ENCODE data around the gene TMEM184B.

TMEM184B gene

GRCh38 chr22:38289583-38290082 lies 16.8 kb upstream of the TMEM184B start:
- Mint-ChIP-seq H3K4me3 (no peak overlapping the region), H3K4me1 (peaks cover 18% of the 10 kb centered on the region), H3K36me3 (ENCODE audit: low read depth) (peaks cover 24% of the 10 kb centered on the region), H3K27me3 (ENCODE audit: low read depth, poor library complexity) (no peaks in the 10 kb centered on the region), H3K27ac (peak overlapping the region; percentile 97), H3K9me3 (no peaks in the 10 kb centered on the region)
- TF ChIP-seq CTCF (IDR thresholded peaks at IDR 0.05): no peak
- no peak for DNase-seq

- TF ChIP-seq CTCF (IDR thresholded peaks at IDR 0.05): no peak
- H3K4me1 Mint-ChIP-seq: peaks cover 39% of the 10 kb centered on the region
Measured at GRCh38 chr22:38286915-38287669, 14.3 kb upstream of the TMEM184B start.

DNA sequence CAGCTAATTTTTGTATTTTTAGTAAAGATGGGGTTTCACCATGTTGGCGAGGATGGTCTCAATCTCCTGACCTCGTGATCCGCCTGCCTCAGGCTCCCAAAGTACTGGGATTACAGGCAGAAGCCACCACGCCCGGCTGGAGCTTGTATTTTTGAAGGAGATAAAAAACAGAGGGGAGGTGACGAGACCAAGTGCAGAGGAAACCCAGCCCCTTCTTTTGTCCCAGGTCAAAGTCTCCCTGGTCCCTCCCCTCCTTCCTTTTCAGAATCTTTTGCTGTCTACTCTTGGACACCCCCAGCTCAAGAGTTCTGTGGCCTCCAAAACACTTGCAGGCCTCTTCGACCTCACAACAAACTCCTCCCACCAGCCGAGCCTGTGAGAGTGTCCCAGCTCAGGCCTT lies 12.2 kb upstream of the TMEM184B start:
- H3K9me3 Mint-ChIP-seq: no peaks in the 10 kb centered on the region
- peak overlapping the region; percentile 91 for H3K27ac Mint-ChIP-seq
- peaks cover 39% of the 10 kb centered on the region for H3K4me1 Mint-ChIP-seq
- peaks cover 6% of the 10 kb centered on the region for H3K36me3 Mint-ChIP-seq (ENCODE audit: low read depth)
- no peak overlapping the region for H3K4me3 Mint-ChIP-seq
- no peak for DNase-seq
- TF ChIP-seq CTCF (IDR thresholded peaks at IDR 0.05): no peak
- H3K27me3 Mint-ChIP-seq (ENCODE audit: low read depth, poor library complexity): no peaks in the 10 kb centered on the region

More at GRCh38 chr22:38286915-38287669, 14.3 kb upstream of the TMEM184B start:
- Mint-ChIP-seq H3K4me3 (no peak overlapping the region), H3K27me3 (ENCODE audit: low read depth, poor library complexity) (no peaks in the 10 kb centered on the region), H3K27ac (peak overlapping the region; percentile 96), H3K9me3 (no peaks in the 10 kb centered on the region), H3K36me3 (ENCODE audit: low read depth) (peaks cover 11% of the 10 kb centered on the region)
- DNase-seq: no peak

DNA sequence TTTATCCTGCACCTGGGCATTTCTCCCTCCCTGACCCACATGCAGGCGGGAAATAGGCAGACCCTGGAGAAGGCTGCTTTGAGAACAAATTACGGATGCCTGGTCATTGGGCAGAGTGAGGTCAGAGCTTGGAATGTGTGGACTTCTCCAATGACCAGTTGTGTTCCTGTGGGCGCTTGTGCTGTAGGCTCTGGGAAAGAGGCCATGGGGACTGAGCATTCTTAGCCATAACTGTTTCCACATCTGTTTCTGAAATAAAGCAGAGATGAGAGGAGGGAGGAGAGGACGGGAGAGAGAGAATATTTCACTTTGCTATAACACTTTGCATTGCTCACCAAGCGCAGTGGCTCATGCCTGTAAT lies 11.2 kb upstream of the TMEM184B start:
- H3K36me3 Mint-ChIP-seq (ENCODE audit: low read depth): peaks cover 6% of the 10 kb centered on the region
- no peak overlapping the region for H3K4me3 Mint-ChIP-seq
- no peak for DNase-seq
- H3K4me1 Mint-ChIP-seq: peaks cover 39% of the 10 kb centered on the region
- no peaks in the 10 kb centered on the region for H3K27me3 Mint-ChIP-seq (ENCODE audit: low read depth, poor library complexity)
- H3K9me3 Mint-ChIP-seq: no peaks in the 10 kb centered on the region
- H3K27ac Mint-ChIP-seq: peak overlapping the region; percentile 98
- no peak for TF ChIP-seq CTCF (IDR thresholded peaks at IDR 0.05)

DNA sequence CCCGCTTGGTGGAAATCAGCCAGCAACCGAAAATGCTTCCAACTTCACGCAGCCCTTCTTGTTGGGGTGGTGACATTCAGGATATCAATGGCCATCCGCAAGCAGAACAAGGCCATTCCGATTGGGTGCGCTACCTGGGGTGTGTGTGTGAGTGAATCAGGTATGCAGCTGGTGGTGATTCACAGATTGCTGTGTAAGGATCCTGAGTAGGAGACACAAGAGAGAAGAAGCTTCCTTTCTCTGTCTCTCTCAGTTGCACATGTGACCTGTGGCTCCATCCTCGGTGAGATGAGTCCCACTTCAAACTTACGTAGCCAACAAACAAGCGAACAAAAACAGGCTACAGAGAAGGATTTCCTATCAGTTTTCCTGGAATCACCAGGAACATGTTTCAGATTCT lies 9.6 kb upstream of the TMEM184B start:
- Mint-ChIP-seq H3K27me3 (ENCODE audit: low read depth, poor library complexity) (no peaks in the 10 kb centered on the region), H3K4me3 (no peak overlapping the region), H3K27ac (peak overlapping the region; percentile 98), H3K9me3 (no peaks in the 10 kb centered on the region), H3K36me3 (ENCODE audit: low read depth) (no peaks in the 10 kb centered on the region), H3K4me1 (peaks cover 41% of the 10 kb centered on the region)
- TF ChIP-seq CTCF (IDR thresholded peaks at IDR 0.05): no peak
- DNase-seq: no peak

GRCh38 chr22:38276166-38276565 lies 3.4 kb upstream of the TMEM184B start:
- no peak for TF ChIP-seq CTCF (IDR thresholded peaks at IDR 0.05)
- peaks cover 5% of the 10 kb centered on the region for H3K27me3 Mint-ChIP-seq (ENCODE audit: low read depth, poor library complexity)
- H3K36me3 Mint-ChIP-seq (ENCODE audit: low read depth): no peaks in the 10 kb centered on the region
- no peak overlapping the region for H3K27ac Mint-ChIP-seq
- H3K9me3 Mint-ChIP-seq: no peaks in the 10 kb centered on the region
- no peak for DNase-seq
- no peak overlapping the region for H3K4me3 Mint-ChIP-seq
- H3K4me1 Mint-ChIP-seq: peaks cover 55% of the 10 kb centered on the region

All from nephron progenitor cell (in vitro differentiated cells).